BJ (cell line): ENCODE results near the gene SMIM28. TPM values are rescaled to one million over a fixed set of nuclear protein-coding genes. Genes with fewer than 3 reads are reported as not detected.

Experiments
- CTCF ChIA-PET: fragments of 350-600 bp; formaldehyde crosslinking; extraction: SDS; loops from one replicate; lab custom pipeline; 2021; ENCODE audit warnings: antibody characterized with exemption, inconsistent platforms; lab: Yijun Ruan, JAX
- POLR2A ChIA-PET: fragments of 300-600 bp; sonication (Branson Sonifier 250); formaldehyde crosslinking; extraction: SDS; loops from one replicate; lab custom pipeline; 2021; ENCODE audit warnings: antibody characterized with exemption; lab: Charles Lee
- DNase-seq: peaks from one replicate; pipeline ENCODE4 v3.0.0-alpha.2; 2011; ENCODE audit warnings: low read depth
- H3K27me3 ChIP-seq: 2 replicates; pipeline ENCODE4 v1.6.0; 2011; ENCODE audit warnings: low read length; ENCODE audit not compliant: control insufficient read depth, insufficient read depth
- H3K36me3 ChIP-seq: 2 replicates; pipeline ENCODE4 v1.5.1; 2011; ENCODE audit warnings: low read length; ENCODE audit not compliant: control insufficient read depth, insufficient read depth
- H3K4me3 ChIP-seq: 2 replicates; pipeline ENCODE4 v1.5.1; 2011; ENCODE audit warnings: low read depth, mild to moderate bottlenecking, control low read depth, low read length
- CTCF ChIP-seq: IDR thresholded peaks from 2 replicates; pipeline ENCODE4 v1.5.1; 2011; ENCODE audit warnings: low read depth, mild to moderate bottlenecking, control low read depth, inconsistent platforms, low read length, moderate library complexity; ENCODE audit not compliant: insufficient read depth
- polyA plus RNA-seq: library from polyadenylated mRNA; depleted of rRNA; stranded (reverse); fragments of >200 nt; gene quantifications from 2 replicates; pipeline ENCODE4 v1.2.3, GENCODE V29; 2011

Gene SMIM28
- polyA plus RNA-seq, 1 experiment, result not detected

- no peak for TF ChIP-seq CTCF
- ChIA-PET CTCF (no interaction called here), POLR2A (no interaction called here)
- Histone ChIP-seq H3K27me3 (no peaks in the 10 kb centered on the region), H3K4me3 (no peak overlapping the region), H3K36me3 (no peaks in the 10 kb centered on the region)
- no peak for DNase-seq
These were observed 4.8 kb upstream of the SMIM28 start for GRCh38 chr6:138372711-138373463.

- Histone ChIP-seq H3K27me3 (no peaks in the 10 kb centered on the region), H3K4me3 (no peak overlapping the region), H3K36me3 (no peaks in the 10 kb centered on the region)
- CTCF ChIA-PET, result no interaction called here
- POLR2A ChIA-PET, result no interaction called here
- DNase-seq, result no peak
- TF ChIP-seq CTCF, result no peak
These were observed 3.5 kb upstream of the SMIM28 start for GRCh38 chr6:138374230-138374629.

- CTCF ChIA-PET, result no interaction called here
These were observed 2.9 kb upstream of the SMIM28 start for GRCh38 chr6:138374815-138375214.

GRCh38 chr6:138377042-138377441 is 663 bp upstream of the SMIM28 start:
- no peak for DNase-seq
- Histone ChIP-seq H3K27me3 (no peaks in the 10 kb centered on the region), H3K36me3 (no peaks in the 10 kb centered on the region), H3K4me3 (no peak overlapping the region)
- POLR2A ChIA-PET, result no interaction called here
- no peak for TF ChIP-seq CTCF
- CTCF ChIA-PET, result interaction anchor here (0.7 kb wide), 1 partner anchor 18 kb away, joined by 3 read pairs; no protein-coding TSS in a partner anchor

More at GRCh38 chr6:138374815-138375214, 2.9 kb upstream of the SMIM28 start:
- Histone ChIP-seq H3K27me3 (no peaks in the 10 kb centered on the region), H3K4me3 (no peak overlapping the region), H3K36me3 (no peaks in the 10 kb centered on the region)
- POLR2A ChIA-PET, result no interaction called here
- no peak for TF ChIP-seq CTCF
- no peak for DNase-seq

GRCh38 chr6:138378463-138378862 is 758 bp downstream of the SMIM28 start:
- H3K4me3 ChIP-seq, result no peak overlapping the region
- ChIA-PET CTCF (no interaction called here), POLR2A (no interaction called here)
- no peak for DNase-seq
- no peaks in the 10 kb centered on the region for H3K36me3 ChIP-seq
- H3K27me3 ChIP-seq, result no peaks in the 10 kb centered on the region
- TF ChIP-seq CTCF, result no peak
